ENCODE data around the gene MBL2. TPM values are rescaled to one million over a fixed set of nuclear protein-coding genes. Genes with fewer than 3 reads are reported as not detected.

The MBL2 gene
- total and polyA plus RNA-seq, 10 of the 15 experiments (the other 5 are each of a cell fraction or from before 2014, with no cell fraction given) = not detected

DNA sequence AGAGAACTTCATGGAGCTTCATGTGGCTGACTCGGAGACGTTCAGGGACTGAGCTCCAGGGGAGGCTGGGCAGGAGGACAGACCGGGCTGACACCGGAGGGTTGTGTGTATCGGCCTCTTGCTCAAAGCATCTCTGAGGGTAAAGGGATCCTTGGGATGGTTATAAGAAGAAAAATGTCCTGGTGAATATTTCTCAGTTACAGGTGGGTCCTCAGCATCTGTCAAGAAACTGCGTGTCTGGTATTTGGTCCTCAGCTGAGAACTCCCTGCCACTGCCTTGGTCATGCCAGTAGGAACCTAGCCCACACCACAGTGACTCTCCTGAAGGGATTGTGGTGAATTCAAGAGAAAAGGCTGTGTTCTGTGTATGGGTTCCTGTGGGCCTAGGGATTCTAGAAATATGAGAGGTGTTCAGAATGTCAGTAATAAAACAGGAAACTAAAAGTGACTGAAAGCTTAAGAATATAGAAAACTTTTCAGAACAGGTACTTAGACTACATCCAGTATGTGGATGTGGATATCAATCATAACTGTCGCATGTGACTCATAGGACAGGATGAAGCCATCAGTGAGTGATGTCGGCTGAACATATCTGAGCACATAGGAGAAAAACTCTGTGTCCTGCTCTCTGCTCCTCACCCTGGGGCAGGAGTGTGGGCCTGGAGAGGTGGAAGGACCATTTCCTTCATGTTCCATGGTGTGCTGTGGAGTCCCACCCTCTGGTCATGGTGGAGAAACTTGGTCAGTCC is 28.4 kb downstream of the MBL2 start:
- no peak for DNase-seq (ENCODE audit: low read depth, low spot score)
- in situ Hi-C loops (cut with MboI) = loop anchor here (5.0 kb wide), 1 partner anchor 38 kb away; no protein-coding TSS in a partner anchor
- FAIRE-seq = no peak
- RAD21 ChIA-PET (ENCODE audit: unreplicated experiment) = no interaction called here
- ATAC-seq = no peak
- CTCF ChIA-PET = interaction anchor here (1.2 kb wide), 1 partner anchor 37 kb away, joined by 3 read pairs; no protein-coding TSS in a partner anchor
- Histone ChIP-seq H4K20me1 (ENCODE audit: control insufficient read depth, insufficient read depth) (no peaks in the 10 kb centered on the region), H3K9me3 (replicated peaks; ENCODE audit: control insufficient read depth, insufficient read depth, low read length) (no peaks in the 10 kb centered on the region), H3K79me2 (ENCODE audit: control insufficient read depth, insufficient read depth, low read length) (no peaks in the 10 kb centered on the region), H3K36me3 (ENCODE audit: control insufficient read depth in 2 of 2, insufficient read depth in 2 of 2, low read length in 1 of 2) (no peaks in the 10 kb centered on the region), H3K27me3 (replicated peaks in 1 of 2; ENCODE audit: control insufficient read depth in 2 of 2, insufficient read depth in 2 of 2, low read length in 1 of 2) (no peaks in the 10 kb centered on the region), H2AFZ (ENCODE audit: control insufficient read depth, low read depth, low read length) (no peak overlapping the region), H3K27ac (ENCODE audit: control insufficient read depth, insufficient read depth) (no peak overlapping the region), H3K4me1 (ENCODE audit: control insufficient read depth, insufficient read depth, low read length) (no peaks in the 10 kb centered on the region), H3K4me2 (ENCODE audit: control insufficient read depth, insufficient read depth) (no peak overlapping the region), H3K4me3 (no peak overlapping the region), H3K9ac (ENCODE audit: control insufficient read depth, insufficient read depth, low read length) (no peak overlapping the region)
- SMC1A ChIA-PET (ENCODE audit: uncharacterized antibody, unreplicated experiment) = interaction anchor here (0.8 kb wide), 1 partner anchor 36 kb away, joined by 3 read pairs; no protein-coding TSS in a partner anchor
- WGBS (ENCODE audit: insufficient coverage, insufficient replicate concordance, low lambda C conversion rate, missing lambda C conversion rate) = 30% methylated on average over 8 of the region's 8 CpGs
- POLR2A ChIA-PET = no interaction called here
- intact Hi-C loops (cut with micrococcal nuclease; ENCODE audit: unreplicated experiment) = no loop called here
- TF ChIP-seq CBX5 (IDR thresholded peaks at IDR 0.05; ENCODE audit: low read depth) = no peak
- no peak for TF ChIP-seq DPF2 (IDR thresholded peaks at IDR 0.05)
- no peak for TF ChIP-seq RB1 (IDR thresholded peaks at IDR 0.05; ENCODE audit: borderline replicate concordance)
- TF ChIP-seq CREB1 (IDR thresholded peaks at IDR 0.05; ENCODE audit: low read depth) = no peak
- no peak for TF ChIP-seq ZNF217 (IDR thresholded peaks at IDR 0.05)
- no peak for TF ChIP-seq MYC (IDR thresholded peaks at IDR 0.05; ENCODE audit: insufficient read depth, insufficient read length, insufficient replicate concordance, low read length, severe bottlenecking)
- TF ChIP-seq, protein P1, sequence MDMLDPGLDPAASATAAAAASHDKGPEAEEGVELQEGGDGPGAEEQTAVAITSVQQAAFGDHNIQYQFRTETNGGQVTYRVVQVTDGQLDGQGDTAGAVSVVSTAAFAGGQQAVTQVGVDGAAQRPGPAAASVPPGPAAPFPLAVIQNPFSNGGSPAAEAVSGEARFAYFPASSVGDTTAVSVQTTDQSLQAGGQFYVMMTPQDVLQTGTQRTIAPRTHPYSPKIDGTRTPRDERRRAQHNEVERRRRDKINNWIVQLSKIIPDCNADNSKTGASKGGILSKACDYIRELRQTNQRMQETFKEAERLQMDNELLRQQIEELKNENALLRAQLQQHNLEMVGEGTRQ (IDR thresholded peaks at IDR 0.05; ENCODE audit: borderline replicate concordance, low read depth, low read length) = no peak
- no peak for TF ChIP-seq ZNF622 (IDR thresholded peaks at IDR 0.05)
- no peak for TF ChIP-seq CHD2 (IDR thresholded peaks at IDR 0.05; ENCODE audit: borderline replicate concordance, low read depth, low read length)
- no peak for TF ChIP-seq YY1 (IDR thresholded peaks at IDR 0.05; ENCODE audit: low read depth, low read length)
- TF ChIP-seq, protein P2, sequence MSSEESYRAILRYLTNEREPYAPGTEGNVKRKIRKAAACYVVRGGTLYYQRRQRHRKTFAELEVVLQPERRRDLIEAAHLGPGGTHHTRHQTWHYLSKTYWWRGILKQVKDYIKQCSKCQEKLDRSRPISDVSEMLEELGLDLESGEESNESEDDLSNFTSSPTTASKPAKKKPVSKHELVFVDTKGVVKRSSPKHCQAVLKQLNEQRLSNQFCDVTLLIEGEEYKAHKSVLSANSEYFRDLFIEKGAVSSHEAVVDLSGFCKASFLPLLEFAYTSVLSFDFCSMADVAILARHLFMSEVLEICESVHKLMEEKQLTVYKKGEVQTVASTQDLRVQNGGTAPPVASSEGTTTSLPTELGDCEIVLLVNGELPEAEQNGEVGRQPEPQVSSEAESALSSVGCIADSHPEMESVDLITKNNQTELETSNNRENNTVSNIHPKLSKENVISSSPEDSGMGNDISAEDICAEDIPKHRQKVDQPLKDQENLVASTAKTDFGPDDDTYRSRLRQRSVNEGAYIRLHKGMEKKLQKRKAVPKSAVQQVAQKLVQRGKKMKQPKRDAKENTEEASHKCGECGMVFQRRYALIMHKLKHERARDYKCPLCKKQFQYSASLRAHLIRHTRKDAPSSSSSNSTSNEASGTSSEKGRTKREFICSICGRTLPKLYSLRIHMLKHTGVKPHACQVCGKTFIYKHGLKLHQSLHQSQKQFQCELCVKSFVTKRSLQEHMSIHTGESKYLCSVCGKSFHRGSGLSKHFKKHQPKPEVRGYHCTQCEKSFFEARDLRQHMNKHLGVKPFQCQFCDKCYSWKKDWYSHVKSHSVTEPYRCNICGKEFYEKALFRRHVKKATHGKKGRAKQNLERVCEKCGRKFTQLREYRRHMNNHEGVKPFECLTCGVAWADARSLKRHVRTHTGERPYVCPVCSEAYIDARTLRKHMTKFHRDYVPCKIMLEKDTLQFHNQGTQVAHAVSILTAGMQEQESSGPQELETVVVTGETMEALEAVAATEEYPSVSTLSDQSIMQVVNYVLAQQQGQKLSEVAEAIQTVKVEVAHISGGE (CRISPR knock-in tag; IDR thresholded peaks at IDR 0.05) = no peak
- TF ChIP-seq NR2C1 (IDR thresholded peaks at IDR 0.05) = no peak
- BruUV-seq (replicated peaks) = no TSS peak

Measured in GM12878 (cell line).